22Rv1 (cell line): ENCODE measurements around the gene FANCB.

ENCODE experiments used
- CTCF ChIP-seq: fragments of 450-650 bp; IDR thresholded peaks from 2 replicates; pipeline ENCODE4 v1.5.1; 2017; ENCODE audit warnings: mild to moderate bottlenecking
- ZFX ChIP-seq: fragments of 450-650 bp; IDR thresholded peaks from 2 replicates; pipeline ENCODE4 v1.6.1; 2017; ENCODE audit warnings: antibody characterized with exemption, borderline replicate concordance

GRCh38 chrX:14872355-14872754 lies 514 bp downstream of the FANCB start:
- no peak for TF ChIP-seq CTCF
- TF ChIP-seq ZFX = no peak
